ENCODE results near the gene SLC13A4.

- TF ChIP-seq CTCF (conservative IDR thresholded peaks at IDR 0.05; ENCODE audit: low read depth, low read length) (no peak), EZH2 (IDR thresholded peaks at IDR 0.05; ENCODE audit: borderline replicate concordance, low read depth, low read length, poor library complexity, severe bottlenecking) (no peak)
These were observed 49.1 kb downstream of the SLC13A4 start for GRCh38 chr7:135678612-135679575.
